Keratinocyte (primary cell): ENCODE data around the gene ZNF354B. TPM values are rescaled to one million over a fixed set of nuclear protein-coding genes. Genes with fewer than 3 reads are reported as not detected.
A peak's percentile ranks its signal among the peaks of the same experiment; 100 is the strongest.
"Not testable (repeated sequence)": the region's sequence is repeated elsewhere in the genome, so short reads cannot be mapped to it uniquely, and the experiment has no call there.

ENCODE experiments used
- DNase-seq: peaks from one replicate; pipeline ENCODE4 v3.0.0-alpha.2; 2011; ENCODE audit warnings: low read depth, missing footprints, low spot score
- FAIRE-seq: peaks from 2 replicates; lab custom pipeline; 2011; peaks lifted over from hg19 to GRCh38; lab: Jason Lieb, UNC
- H2AFZ ChIP-seq: 2 replicates; pipeline ENCODE4 v1.6.0; 2012; ENCODE audit warnings: low read length, control low read depth, inconsistent platforms; ENCODE audit not compliant: control insufficient read depth
- H3K27ac ChIP-seq: 2 replicates; pipeline ENCODE4 v1.5.1; 2011; ENCODE audit warnings: low read length; ENCODE audit not compliant: control insufficient read depth, insufficient read depth
- H3K27me3 ChIP-seq: 3 replicates; pipeline ENCODE4 v1.6.0; 2011; ENCODE audit warnings: low read length; ENCODE audit not compliant: control insufficient read depth, insufficient read depth; ENCODE audit errors: extremely low read depth
- H3K36me3 ChIP-seq, 2 experiments: 2 replicates in 1 of 2; 3 replicates in 1 of 2; pipeline ENCODE4 v1.5.1; 2011; ENCODE audit warnings: low read length in 2 of 2, mild to moderate bottlenecking in 1 of 2; ENCODE audit not compliant: control insufficient read depth in 2 of 2, insufficient read depth in 2 of 2; ENCODE audit errors: extremely low read depth in 1 of 2
- H3K4me1 ChIP-seq: 3 replicates; pipeline ENCODE4 v1.5.1; 2011; ENCODE audit warnings: low read length; ENCODE audit not compliant: control insufficient read depth, insufficient read depth; ENCODE audit errors: extremely low read depth
- H3K4me2 ChIP-seq: 3 replicates; pipeline ENCODE4 v1.6.0; 2011; ENCODE audit warnings: low read depth, low read length; ENCODE audit not compliant: control insufficient read depth, insufficient read depth; ENCODE audit errors: extremely low read depth
- H3K4me3 ChIP-seq, 3 experiments: fragments of 200-600 bp in 1 of 3; sonication (generic) in 1 of 3; 2 replicates in 2 of 3; 3 replicates in 1 of 3; pipeline ENCODE4 v1.5.1; 2011 to 2016; ENCODE audit warnings: low read length in 3 of 3, mild to moderate bottlenecking in 3 of 3, control low read depth in 2 of 3, inconsistent platforms in 1 of 3, low read depth in 1 of 3, mixed read lengths in 1 of 3, mixed run types in 1 of 3, moderate library complexity in 1 of 3; ENCODE audit not compliant: control insufficient read depth in 2 of 3, insufficient read depth in 2 of 3; ENCODE audit errors: extremely low read depth in 1 of 3
- H3K79me2 ChIP-seq: 2 replicates; pipeline ENCODE4 v1.6.0; 2012; ENCODE audit warnings: low read length; ENCODE audit not compliant: control insufficient read depth, insufficient read depth
- H3K9ac ChIP-seq: 3 replicates; pipeline ENCODE4 v1.6.0; 2011; ENCODE audit warnings: low read length; ENCODE audit not compliant: control insufficient read depth, insufficient read depth; ENCODE audit errors: extremely low read depth
- H3K9me1 ChIP-seq: 3 replicates; pipeline ENCODE4 v1.6.0; 2011; ENCODE audit warnings: low read length; ENCODE audit not compliant: control insufficient read depth, insufficient read depth; ENCODE audit errors: extremely low read depth
- H3K9me3 ChIP-seq: 2 replicates; pipeline ENCODE4 v1.5.1; 2012; ENCODE audit warnings: low read depth, low read length; ENCODE audit not compliant: control insufficient read depth
- H4K20me1 ChIP-seq: 3 replicates; pipeline ENCODE4 v1.6.0; 2011; ENCODE audit warnings: low read length; ENCODE audit not compliant: control insufficient read depth, insufficient read depth; ENCODE audit errors: extremely low read depth
- EZH2 ChIP-seq: IDR thresholded peaks from one replicate; pipeline ENCODE4 v1.6.1; 2012; ENCODE audit warnings: inconsistent platforms, mild to moderate bottlenecking, low read length, moderate library complexity
- dilution Hi-C: fragments of 300-500 bp; cut with MboI; formaldehyde crosslinking; loops from one replicate; pipeline ENCODE4 v1.7.0; 2020; ENCODE audit warnings: low sequenced_read_pairs; ENCODE audit not compliant: extremely low pct_ligation_motif_present
- polyA plus RNA-seq, 5 experiments: library from polyadenylated mRNA; depleted of rRNA in 3 of 5; stranded (reverse) in 3 of 5; stranded (forward) in 1 of 5; unstranded in 1 of 5; fragments of >200 nt; gene quantifications; 1 replicate in 1 of 5; 2 replicates in 3 of 5; 3 replicates in 1 of 5; pipeline versions ENCODE4 v1.2.1 to v1.2.3, GENCODE V29; 2011 to 2012; ENCODE audit warnings: missing spikeins in 2 of 5, low read depth in 1 of 5, low replicate concordance in 1 of 5
- TF ChIP-seq, protein P1 (sequence below), 3 experiments: IDR thresholded peaks in 1 of 3; conservative IDR thresholded peaks in 1 of 3; optimal IDR thresholded peaks in 1 of 3; 2 replicates in 2 of 3; 3 replicates in 1 of 3; pipeline versions ENCODE3 to v1.5.1; 2011; ENCODE audit warnings: low read length in 3 of 3, mild to moderate bottlenecking in 3 of 3, moderate library complexity in 2 of 3, control low read depth in 1 of 3, inconsistent platforms in 1 of 3; ENCODE audit not compliant: insufficient read depth in 2 of 3; ENCODE audit errors: extremely low read depth in 1 of 3

Gene ZNF354B
- polyA plus RNA-seq, 1 donor (not counting 4 experiments of a cell fraction or from before 2014, with no cell fraction given), result 10.2 TPM

DNA sequence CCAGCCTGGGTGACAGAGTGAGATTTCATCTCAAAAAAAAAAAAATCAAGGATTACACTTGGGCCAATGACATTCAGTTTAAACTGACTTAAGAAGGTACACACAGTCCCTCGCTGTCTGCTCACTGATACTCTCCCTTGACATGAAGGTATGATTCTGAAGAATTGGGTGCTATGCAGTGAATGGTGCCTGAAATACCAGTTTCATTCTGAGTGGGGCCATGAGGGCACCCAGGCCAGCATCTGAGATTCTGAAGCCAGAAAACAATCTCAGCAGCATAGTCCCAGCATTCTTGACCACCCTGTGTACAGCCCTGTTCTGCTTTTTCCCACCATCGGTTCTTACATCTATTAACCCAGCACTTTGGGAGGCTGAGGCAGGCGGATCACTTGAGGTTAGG lies 7.8 kb upstream of the ZNF354B start:
- Histone ChIP-seq H3K9me1 (no peaks in the 10 kb centered on the region), H3K27ac (no peak overlapping the region), H3K4me3 (no peak overlapping the region), H3K36me3 (no peaks in the 10 kb centered on the region), H2AFZ (no peak overlapping the region), H3K79me2 (no peaks in the 10 kb centered on the region), H3K9ac (no peak overlapping the region), H3K27me3 (no peaks in the 10 kb centered on the region), H3K9me3 (no peaks in the 10 kb centered on the region), H3K4me2 (no peak overlapping the region), H4K20me1 (no peaks in the 10 kb centered on the region), H3K4me1 (no peaks in the 10 kb centered on the region)
- no peak for FAIRE-seq
- dilution Hi-C loops, result no loop called here
- TF ChIP-seq EZH2, result no peak
- TF ChIP-seq, protein P1, sequence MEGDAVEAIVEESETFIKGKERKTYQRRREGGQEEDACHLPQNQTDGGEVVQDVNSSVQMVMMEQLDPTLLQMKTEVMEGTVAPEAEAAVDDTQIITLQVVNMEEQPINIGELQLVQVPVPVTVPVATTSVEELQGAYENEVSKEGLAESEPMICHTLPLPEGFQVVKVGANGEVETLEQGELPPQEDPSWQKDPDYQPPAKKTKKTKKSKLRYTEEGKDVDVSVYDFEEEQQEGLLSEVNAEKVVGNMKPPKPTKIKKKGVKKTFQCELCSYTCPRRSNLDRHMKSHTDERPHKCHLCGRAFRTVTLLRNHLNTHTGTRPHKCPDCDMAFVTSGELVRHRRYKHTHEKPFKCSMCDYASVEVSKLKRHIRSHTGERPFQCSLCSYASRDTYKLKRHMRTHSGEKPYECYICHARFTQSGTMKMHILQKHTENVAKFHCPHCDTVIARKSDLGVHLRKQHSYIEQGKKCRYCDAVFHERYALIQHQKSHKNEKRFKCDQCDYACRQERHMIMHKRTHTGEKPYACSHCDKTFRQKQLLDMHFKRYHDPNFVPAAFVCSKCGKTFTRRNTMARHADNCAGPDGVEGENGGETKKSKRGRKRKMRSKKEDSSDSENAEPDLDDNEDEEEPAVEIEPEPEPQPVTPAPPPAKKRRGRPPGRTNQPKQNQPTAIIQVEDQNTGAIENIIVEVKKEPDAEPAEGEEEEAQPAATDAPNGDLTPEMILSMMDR (optimal IDR thresholded peaks at IDR 0.05 in 1 of 3, IDR thresholded peaks at IDR 0.05 in 1 of 3, conservative IDR thresholded peaks at IDR 0.05 in 1 of 3; ENCODE audit: extremely low read depth in 1 of 3, insufficient read depth in 2 of 3, low read length in 3 of 3), result no peak
- no peak for DNase-seq

DNA sequence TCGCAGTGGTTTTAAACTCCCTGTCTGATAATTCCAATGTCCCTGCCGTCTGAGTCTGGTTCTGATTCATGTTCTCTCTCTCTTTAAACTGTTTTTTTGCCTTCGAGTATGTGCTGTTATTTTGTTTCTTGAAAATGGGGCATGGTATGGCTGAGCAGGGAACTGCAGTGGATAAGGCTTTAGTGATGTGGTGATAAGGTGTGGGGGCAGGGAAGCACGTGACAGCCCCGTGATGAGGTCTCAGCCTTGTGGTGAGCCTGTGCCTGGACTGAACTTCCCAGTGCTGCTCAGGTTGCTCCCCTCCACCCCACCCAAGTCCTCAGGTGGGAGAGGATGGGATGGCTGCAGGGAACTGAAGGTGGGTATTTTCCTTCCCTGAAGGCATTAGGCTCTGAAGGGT lies 5.5 kb upstream of the ZNF354B start:
- TF ChIP-seq, protein P1 (optimal IDR thresholded peaks at IDR 0.05 in 1 of 3, IDR thresholded peaks at IDR 0.05 in 1 of 3, conservative IDR thresholded peaks at IDR 0.05 in 1 of 3; ENCODE audit: extremely low read depth in 1 of 3, insufficient read depth in 2 of 3, low read length in 3 of 3), result no peak
- no peak for TF ChIP-seq EZH2
- H3K27ac ChIP-seq, result no peak overlapping the region
- no peaks in the 10 kb centered on the region for H3K79me2 ChIP-seq
- H3K9me3 ChIP-seq, result no peaks in the 10 kb centered on the region
- no peak overlapping the region for H3K4me3 ChIP-seq
- H2AFZ ChIP-seq, result no peak overlapping the region
- no peak for DNase-seq
- no peak overlapping the region for H3K4me2 ChIP-seq
- no peak for FAIRE-seq
- no peaks in the 10 kb centered on the region for H3K36me3 ChIP-seq
- no peaks in the 10 kb centered on the region for H3K9me1 ChIP-seq
- no peaks in the 10 kb centered on the region for H4K20me1 ChIP-seq
- no peak overlapping the region for H3K9ac ChIP-seq
- no peaks in the 10 kb centered on the region for H3K4me1 ChIP-seq
- dilution Hi-C loops, result no loop called here
- H3K27me3 ChIP-seq, result no peaks in the 10 kb centered on the region

DNA sequence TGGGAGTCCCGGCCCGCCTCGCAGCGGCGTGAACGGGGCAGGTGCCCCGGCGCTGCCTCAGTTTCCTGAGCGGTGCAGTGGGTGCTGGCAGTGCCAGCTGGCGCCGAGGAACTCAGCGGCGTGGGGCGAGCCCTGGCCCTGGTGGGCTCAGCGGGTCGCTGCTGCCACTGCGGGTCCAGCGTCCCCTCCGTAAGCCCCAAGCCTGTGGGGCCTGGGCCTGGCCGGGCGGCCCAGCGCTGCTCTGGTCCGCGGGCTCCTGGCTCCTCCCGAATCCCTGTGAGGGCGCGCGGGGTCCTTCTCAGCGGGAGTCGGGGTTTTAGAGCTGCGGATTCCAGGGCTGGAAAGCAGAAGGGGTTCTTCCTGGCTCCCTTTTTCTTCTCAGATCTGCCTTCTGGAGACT lies 862 bp downstream of the ZNF354B start:
- H3K27me3 ChIP-seq, H2AFZ ChIP-seq, H3K4me1 ChIP-seq, H4K20me1 ChIP-seq, dilution Hi-C loops, H3K36me3 ChIP-seq, H3K9me1 ChIP-seq, DNase-seq, H3K9me3 ChIP-seq, FAIRE-seq: not testable (repeated sequence)
- Histone ChIP-seq H3K27ac (peak overlapping the region; percentile 56), H3K79me2 (peaks cover 23% of the 10 kb centered on the region), H3K4me3 (peak overlapping the region; percentile 62 to 73 (median 71)), H3K9ac (peak overlapping the region; percentile 74), H3K4me2 (peak overlapping the region; percentile 74)
